ENCODE measurements around the gene CEP57.
"Not testable (repeated sequence)": the region's sequence is repeated elsewhere in the genome, so short reads cannot be mapped to it uniquely, and the experiment has no call there.

Gene CEP57

GRCh38 chr11:95800438-95800837, 10.1 kb downstream of the CEP57 start:
- ChIA-PET CTCF (interaction anchor here (1.2 kb wide), 1 partner anchor 9 kb away, joined by 3 read pairs; no protein-coding TSS in a partner anchor), POLR2A (no interaction called here)
- no peak for DNase-seq (ENCODE audit: low read depth, low spot score)
- no peak for TF ChIP-seq CTCF (IDR thresholded peaks at IDR 0.05; ENCODE audit: insufficient read depth, low read length, missing control alignments)
- no peak overlapping the region for H3K4me3 ChIP-seq (ENCODE audit: low read depth, low read length)

DNA sequence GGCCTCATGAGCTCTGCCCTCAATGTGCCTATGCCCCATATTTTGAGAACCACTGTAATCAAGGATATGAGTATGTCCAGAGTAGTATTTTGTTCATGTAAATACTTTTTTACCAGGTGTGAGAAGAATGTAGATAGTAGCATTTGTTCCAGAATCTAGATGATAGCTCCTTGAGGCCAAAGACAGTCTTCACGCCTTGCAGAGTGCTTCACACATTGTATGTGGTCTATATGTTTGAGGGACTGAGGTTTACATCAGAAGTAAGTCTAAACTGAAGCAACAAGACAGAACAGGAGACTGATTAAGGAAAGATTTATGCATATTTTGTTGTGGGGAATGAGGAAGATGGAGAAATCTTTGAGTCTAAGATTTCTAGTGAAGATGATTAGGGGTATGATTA, 12.5 kb downstream of the CEP57 start:
- no peak overlapping the region for H3K4me3 ChIP-seq (ENCODE audit: low read depth, low read length)
- ChIA-PET CTCF (interaction anchor here (1.4 kb wide), 1 partner anchor 34 kb away, joined by 3 read pairs; no protein-coding TSS in a partner anchor), POLR2A (no interaction called here)
- no peak for DNase-seq (ENCODE audit: low read depth, low spot score)
- no peak for TF ChIP-seq CTCF (IDR thresholded peaks at IDR 0.05; ENCODE audit: insufficient read depth, low read length, missing control alignments)

GRCh38 chr11:95803973-95804372, 13.7 kb downstream of the CEP57 start:
- no peak overlapping the region for H3K4me3 ChIP-seq (ENCODE audit: low read depth, low read length)
- ChIA-PET POLR2A (no interaction called here), CTCF (no interaction called here)
- DNase-seq (ENCODE audit: low read depth, low spot score), result no peak
- TF ChIP-seq CTCF (IDR thresholded peaks at IDR 0.05; ENCODE audit: insufficient read depth, low read length, missing control alignments), result no peak

DNA sequence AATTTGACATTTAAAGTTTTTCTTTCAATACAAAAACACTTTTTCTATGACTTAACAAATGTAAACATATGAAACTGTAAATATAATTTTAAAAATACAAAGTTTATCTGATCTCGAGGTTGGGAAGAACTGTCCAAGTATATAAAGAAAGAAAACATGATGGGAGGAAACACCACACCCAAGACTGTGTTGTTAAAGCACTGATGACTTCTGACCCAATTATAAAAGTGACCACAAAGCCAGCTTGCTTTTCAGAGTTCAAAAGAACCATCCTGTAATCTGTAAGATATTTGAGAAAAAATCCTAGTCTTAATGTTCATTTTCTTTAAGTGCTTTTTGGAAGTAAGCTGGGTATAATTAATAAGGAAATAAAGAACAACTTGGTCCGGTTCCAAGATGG, 15.6 kb downstream of the CEP57 start:
- no peak for TF ChIP-seq CTCF (IDR thresholded peaks at IDR 0.05; ENCODE audit: insufficient read depth, low read length, missing control alignments)
- CTCF ChIA-PET, result interaction anchor here (1.0 kb wide), 1 partner anchor 538 kb away, joined by 3 read pairs; no protein-coding TSS in a partner anchor
- no peak for DNase-seq (ENCODE audit: low read depth, low spot score)
- POLR2A ChIA-PET, result no interaction called here
- no peak overlapping the region for H3K4me3 ChIP-seq (ENCODE audit: low read depth, low read length)

- POLR2A ChIA-PET, result not testable (repeated sequence)
These were observed 16.2 kb downstream of the CEP57 start for GRCh38 chr11:95806464-95806863.

GRCh38 chr11:95811052-95811451, 20.8 kb downstream of the CEP57 start:
- POLR2A ChIA-PET; DNase-seq (ENCODE audit: low read depth, low spot score); CTCF ChIA-PET; H3K4me3 ChIP-seq (ENCODE audit: low read depth, low read length): not testable (repeated sequence)

More at GRCh38 chr11:95806464-95806863, 16.2 kb downstream of the CEP57 start:
- CTCF ChIA-PET, result interaction anchor here (1.0 kb wide), 1 partner anchor 537 kb away, joined by 3 read pairs; no protein-coding TSS in a partner anchor
- not testable (repeated sequence) for H3K4me3 ChIP-seq (ENCODE audit: low read depth, low read length); DNase-seq (ENCODE audit: low read depth, low spot score)

GRCh38 chr11:95816037-95816436, 25.7 kb downstream of the CEP57 start:
- no peak overlapping the region for H3K4me3 ChIP-seq (ENCODE audit: low read depth, low read length)
- TF ChIP-seq CTCF (IDR thresholded peaks at IDR 0.05; ENCODE audit: insufficient read depth, low read length, missing control alignments), result no peak
- ChIA-PET POLR2A (no interaction called here), CTCF (no interaction called here)
- no peak for DNase-seq (ENCODE audit: low read depth, low spot score)
